NCI-H82 treated with DMSO at 0.1 percent for 48 hours (cell line): Measurements from ENCODE around the gene POLR3G.

Experiments used
- DNase-seq: peaks from one replicate; lab custom pipeline; 2025; ENCODE audit not compliant: unreplicated experiment; lab: John Stamatoyannopoulos, UW

The POLR3G gene

DNA sequence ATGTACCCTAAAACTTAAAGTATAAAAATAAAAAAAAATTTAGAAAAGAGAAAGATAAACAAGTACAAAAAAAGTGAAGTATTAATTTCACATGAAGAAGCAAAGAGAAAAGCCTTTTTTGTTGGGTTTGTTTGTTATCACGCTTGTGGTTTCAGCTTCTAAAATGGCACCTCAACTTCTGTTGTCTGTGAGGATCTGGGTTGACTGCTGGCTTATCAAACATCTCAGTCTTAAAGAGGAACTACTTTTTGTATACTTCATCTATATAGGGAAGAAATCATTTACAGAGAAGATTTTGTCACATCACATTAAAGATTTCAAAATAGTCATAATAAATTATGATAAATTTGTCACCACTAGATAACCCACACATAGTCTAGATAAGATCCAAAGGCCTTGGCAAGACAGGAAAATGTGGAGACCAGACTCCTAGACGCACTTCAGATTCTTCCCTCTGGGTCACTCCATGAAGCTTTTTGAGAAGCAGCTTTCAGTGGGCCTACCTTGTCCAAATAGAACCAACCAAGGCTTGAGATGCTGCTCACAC, 75.1 kb downstream of the POLR3G start:
- DNase-seq: no peak

DNA sequence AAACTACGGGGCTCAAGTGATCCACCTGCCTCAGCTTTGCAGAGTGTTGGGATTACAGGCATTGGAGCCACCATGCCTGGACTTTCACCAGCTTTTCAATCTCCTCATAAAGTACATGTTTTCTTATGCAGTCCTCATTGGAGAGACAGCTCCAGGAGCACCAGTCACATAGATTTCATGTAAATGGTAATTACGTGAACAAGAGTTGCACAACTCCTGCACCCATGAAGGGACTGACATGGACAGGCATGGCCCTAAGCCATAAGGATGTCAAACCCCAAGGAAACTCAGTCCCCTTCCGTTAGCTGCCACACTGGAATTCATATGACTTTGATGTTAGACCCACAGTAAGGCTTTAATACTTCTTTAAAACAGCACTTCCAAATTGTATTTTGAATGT, 76.3 kb downstream of the POLR3G start:
- DNase-seq: no peak

DNA sequence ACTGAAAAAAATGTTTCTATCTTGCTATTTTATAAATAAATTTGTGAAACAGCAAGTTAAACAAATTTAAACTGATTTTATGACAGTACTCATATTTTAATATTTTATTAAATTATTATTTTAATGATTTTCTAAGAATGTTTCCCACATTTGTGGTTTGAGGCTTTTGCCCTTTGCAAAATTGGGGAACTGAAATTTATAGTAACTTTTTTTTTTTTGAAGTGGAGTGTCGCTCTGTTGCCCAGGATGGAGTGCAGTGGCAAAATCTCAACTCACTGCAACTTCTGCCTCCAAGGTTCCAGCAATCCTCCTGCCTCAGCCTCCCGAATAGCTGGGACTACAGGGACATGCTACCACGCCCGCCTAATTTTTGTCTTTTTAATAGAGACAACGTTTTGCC, 76.7 kb downstream of the POLR3G start:
- no peak for DNase-seq

DNA sequence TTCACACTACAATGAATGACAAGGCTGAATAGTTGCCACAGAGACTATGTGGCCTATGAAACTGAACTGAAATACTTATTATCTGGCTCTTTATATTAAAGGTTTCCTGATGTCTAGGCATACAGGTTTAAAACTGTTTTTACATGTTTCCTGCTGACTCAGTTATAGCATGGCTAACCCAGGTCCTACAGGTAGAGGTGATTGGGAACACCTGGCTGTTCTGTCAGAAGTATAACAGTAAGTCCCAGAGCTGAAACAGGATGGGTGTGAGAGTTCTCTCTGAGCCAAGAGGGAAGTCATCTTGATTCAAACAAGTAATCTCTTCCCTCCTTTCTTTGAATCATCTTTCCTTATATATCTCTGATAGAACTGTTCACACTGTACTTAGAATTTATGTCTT, 79.0 kb downstream of the POLR3G start:
- no peak for DNase-seq

DNA sequence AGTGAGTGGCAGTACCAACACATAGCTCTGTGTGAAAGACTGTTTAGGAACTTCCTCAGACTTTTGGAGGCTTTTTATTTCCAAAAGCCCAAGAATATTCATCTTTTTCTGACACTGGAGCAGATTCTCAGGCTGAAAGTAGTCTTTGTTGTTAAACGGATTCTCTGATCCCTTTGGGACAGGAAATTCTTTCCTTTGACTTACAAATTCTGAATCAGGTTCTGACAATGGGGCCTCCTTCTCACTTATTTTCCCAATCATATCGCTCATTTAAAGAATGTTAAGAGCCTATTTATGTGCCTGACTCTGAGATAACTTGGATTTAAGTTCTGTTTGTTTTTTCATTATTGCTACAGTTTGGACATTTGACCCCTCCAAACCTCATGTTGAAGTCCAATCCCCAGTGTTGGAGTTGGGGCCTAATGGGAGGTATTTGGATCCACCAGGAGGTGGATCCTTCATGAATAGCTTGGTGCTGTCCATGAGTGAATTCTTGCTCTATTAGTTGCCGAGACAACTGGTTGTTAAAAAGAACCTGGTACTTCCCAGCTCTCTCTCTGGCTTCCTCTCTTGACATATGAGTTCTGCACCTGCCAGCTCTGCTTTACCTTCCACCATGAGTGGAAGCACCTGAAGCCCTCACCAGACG, 79.8 kb downstream of the POLR3G start:
- no peak for DNase-seq

DNA sequence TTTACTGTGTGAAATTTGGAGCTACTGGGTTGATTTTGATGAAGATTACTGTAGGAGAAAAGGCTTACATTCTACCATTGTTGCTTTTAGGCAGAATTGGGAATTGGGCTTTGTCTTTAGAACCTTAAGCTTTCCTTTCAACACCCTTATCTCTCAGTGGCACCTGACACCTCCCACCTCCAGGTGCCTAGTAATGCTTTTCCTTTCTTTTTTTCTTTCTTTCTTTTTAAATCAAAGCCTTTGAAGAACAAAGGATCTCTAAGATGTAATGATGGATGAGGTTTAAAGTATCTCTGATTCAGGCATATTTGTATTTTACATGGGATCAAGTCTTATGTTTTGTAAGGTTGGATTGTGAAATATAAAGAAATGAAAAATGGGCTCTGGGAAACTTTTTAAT, 81.0 kb downstream of the POLR3G start:
- DNase-seq: no peak

DNA sequence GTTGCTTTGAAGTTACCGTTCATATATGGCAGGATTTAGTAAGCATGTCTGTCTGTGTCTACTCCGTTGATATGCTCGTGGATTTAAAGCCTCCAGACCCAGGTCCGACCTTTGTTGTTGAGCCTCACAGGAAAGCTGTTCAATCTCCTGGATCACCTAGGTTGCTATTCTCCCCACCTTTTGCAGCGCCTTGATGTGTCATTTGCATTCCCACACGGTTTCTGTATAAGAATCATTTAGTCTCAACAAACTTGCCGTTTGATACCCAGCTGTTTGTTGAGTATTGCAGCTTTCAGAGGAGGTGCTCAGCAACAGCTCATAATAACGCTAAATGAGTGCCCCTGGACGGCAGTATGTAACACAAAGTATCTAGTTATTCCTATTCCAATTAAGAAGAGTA, 82.7 kb downstream of the POLR3G start:
- DNase-seq: peak; percentile 12

DNA sequence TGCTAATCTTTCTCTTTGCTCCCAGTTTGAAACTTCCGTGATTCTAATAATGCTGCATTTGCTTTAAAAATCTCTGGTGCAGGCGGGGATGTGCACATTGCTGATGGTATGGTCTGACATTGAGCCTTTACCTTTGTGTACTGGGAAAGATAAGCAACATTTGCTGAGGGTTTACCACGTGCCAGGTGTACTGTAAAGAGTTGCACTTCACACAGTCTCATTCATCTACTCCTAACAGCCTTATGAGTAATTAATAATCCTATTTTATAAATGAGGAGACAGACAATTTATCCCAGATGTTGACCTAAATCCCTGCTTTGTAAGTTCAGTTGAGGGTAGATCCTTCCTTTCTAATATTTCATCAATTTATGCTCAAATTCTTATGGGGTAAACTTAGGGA, 83.2 kb downstream of the POLR3G start:
- peak; percentile 39 for DNase-seq

DNA sequence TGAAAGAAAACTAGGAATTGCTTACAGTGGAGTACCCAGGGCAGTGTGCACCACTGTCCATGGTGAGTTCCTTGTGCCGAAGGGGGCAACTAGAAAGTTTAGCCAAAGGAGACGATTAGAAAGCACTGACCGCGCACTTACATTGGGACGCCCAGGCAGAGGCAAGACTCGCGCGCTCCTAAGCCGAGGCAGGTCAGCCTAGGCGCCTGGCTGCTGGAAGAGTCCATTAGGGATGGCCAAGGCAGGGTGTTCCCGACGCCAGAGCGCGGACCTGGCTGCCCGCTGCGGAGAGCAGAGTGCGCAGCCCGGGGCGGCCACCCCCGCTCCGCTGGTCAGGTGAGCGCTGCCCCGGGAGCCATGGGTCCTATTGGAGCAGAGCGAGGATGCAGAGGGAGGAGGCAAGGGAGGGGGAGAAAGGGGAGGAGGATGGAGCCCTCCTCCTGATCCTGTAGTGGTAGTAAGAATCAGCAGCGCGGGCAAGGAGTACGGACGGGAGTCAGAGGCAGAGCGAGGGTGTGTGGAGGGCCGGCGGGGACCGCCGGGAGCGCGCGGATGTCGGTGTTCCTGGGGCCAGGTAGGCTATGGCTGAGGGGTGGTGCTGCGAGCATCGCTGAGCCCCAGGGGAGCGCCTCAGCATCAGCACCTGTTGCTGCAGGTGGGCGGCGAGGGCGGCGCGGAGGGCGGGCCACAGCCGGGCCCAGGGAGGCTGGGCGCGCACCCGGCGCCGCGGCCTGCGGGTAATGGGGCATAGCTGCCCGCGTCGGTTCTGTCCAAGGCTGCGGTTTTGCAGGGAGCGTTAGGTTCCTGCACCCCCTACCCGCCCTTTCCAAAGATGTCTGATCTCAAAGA, 83.9 kb downstream of the POLR3G start, which contains the start of gene ADGRV1:
Gene ADGRV1, plus strand, starts transcription at position 454 of the 849 bp plus-strand sequence. Its CDS starts 99 bp downstream, at position 553.
- DNase-seq: peak; percentile 91

DNA sequence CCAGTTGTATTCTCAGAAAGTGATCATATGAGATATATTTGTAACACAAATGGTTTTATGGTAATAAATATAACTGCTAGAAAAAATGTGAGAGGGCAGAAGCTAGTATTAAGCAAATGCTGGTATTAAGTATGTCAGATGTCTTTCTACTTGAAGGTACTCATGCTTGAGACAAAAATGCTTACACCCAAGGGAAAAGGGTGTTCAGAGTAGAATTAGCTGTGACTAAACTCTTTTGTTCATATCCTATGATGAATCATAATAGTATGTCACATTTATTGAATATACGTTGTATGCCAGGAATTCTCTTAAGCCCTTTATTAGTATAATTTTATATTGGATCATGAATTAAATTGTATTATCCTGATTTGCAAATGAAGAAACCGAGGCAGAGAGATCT, 86.1 kb downstream of the POLR3G start:
- peak; percentile 10 for DNase-seq

DNA sequence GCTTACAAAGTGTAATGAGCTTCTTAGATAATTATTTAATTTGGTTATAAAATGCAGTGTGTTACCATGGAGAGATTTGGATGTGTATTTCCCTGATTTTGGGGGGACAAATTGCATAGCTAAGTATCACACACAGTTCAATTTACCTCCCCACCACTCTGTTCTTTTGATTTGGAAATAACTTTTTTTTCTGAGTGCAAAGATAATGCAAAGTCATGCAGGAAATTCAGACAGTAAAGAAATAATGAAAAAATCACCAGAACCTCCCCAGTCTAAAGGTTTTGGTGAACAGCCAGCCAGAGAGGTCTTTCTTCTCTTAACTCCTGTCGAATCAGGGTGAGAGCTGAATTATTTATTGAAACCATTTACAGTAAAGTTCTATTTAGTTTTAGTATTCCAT, 87.1 kb downstream of the POLR3G start:
- no peak for DNase-seq

DNA sequence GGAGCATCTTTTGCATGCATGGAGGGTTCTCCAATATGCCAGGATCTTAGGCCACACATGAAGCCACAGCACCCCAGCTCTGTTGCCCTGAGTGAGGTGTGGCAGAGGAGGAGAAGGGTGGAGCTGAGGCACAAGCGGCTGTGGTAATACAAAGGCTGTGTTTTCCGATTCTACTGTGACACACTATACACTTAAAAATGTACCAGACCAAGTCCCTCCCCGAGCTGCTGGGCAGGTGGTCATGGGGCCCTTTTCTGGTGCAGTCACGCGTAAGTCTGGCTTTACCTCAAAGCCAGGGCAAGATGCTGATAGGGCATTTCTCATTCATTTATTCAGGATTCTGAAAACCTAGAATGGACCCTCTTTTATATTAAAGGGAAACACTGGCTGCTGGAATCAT, 87.7 kb downstream of the POLR3G start:
- peak; percentile 80 for DNase-seq

DNA sequence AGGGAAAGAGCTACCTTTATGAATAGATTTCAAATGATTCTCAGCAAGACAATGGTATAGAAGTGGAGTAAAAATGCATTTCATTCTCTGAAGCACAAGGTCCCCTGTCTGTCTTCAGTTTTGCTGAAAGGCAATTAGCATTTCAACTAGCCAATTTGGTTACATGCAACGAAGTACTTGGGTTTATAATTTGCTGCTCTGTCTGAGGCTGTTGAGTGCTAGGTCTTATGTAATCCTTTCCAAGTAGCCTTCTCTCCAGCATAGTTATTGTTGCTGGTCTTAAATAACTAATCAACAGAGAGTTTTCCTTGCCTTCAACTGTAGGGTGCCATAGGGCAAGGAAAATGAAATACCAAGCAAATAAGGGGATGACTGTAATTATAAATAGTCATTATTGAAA, 88.4 kb downstream of the POLR3G start:
- peak; percentile 88 for DNase-seq
